SJCRH30 (cell line): ENCODE measurements around the gene MTA1. TPM values are rescaled to one million over a fixed set of nuclear protein-coding genes. Genes with fewer than 3 reads are reported as not detected.
A peak's percentile ranks its signal among the peaks of the same experiment; 100 is the strongest.

Experiments used
- DNase-seq, 2 experiments: peaks; one replicate each; pipeline ENCODE4 v3.0.0-alpha.2; 2015 to 2020
- H3K27ac ChIP-seq: fragments of 250-450 bp; sonication (Bioruptor Pico); 2 replicates; pipeline ENCODE4 v1.5.1; 2020; ENCODE audit warnings: mild to moderate bottlenecking, moderate library complexity
- H3K27me3 ChIP-seq: fragments of 250-450 bp; sonication (Bioruptor Pico); 2 replicates; pipeline ENCODE4 v1.5.1; 2020; ENCODE audit warnings: mild to moderate bottlenecking, moderate library complexity
- H3K36me3 ChIP-seq: fragments of 250-450 bp; sonication (Bioruptor Pico); 2 replicates; pipeline ENCODE4 v1.5.1; 2020; ENCODE audit warnings: mild to moderate bottlenecking, moderate library complexity
- H3K4me1 ChIP-seq: fragments of 250-450 bp; sonication (Bioruptor Pico); 2 replicates; pipeline ENCODE4 v1.5.1; 2020; ENCODE audit warnings: mild to moderate bottlenecking, moderate library complexity
- H3K4me3 ChIP-seq: fragments of 250-450 bp; sonication (Bioruptor Pico); 2 replicates; pipeline ENCODE4 v1.5.1; 2020; ENCODE audit warnings: mild to moderate bottlenecking, moderate library complexity
- H3K9me3 ChIP-seq: fragments of 250-450 bp; sonication (Bioruptor Pico); replicated peaks from 2 replicates; pipeline ENCODE4 v1.5.1; 2020; ENCODE audit warnings: mild to moderate bottlenecking, moderate library complexity
- total RNA-seq: library from RNA; depleted of rRNA; stranded (reverse); fragments of >200 nt; shearing (Covaris generic); gene quantifications from 2 replicates; pipeline ENCODE4 v1.2.3, GENCODE V29; 2014

MTA1 gene
- total RNA-seq, 1 experiment from 2014 or later: 117 TPM

DNA sequence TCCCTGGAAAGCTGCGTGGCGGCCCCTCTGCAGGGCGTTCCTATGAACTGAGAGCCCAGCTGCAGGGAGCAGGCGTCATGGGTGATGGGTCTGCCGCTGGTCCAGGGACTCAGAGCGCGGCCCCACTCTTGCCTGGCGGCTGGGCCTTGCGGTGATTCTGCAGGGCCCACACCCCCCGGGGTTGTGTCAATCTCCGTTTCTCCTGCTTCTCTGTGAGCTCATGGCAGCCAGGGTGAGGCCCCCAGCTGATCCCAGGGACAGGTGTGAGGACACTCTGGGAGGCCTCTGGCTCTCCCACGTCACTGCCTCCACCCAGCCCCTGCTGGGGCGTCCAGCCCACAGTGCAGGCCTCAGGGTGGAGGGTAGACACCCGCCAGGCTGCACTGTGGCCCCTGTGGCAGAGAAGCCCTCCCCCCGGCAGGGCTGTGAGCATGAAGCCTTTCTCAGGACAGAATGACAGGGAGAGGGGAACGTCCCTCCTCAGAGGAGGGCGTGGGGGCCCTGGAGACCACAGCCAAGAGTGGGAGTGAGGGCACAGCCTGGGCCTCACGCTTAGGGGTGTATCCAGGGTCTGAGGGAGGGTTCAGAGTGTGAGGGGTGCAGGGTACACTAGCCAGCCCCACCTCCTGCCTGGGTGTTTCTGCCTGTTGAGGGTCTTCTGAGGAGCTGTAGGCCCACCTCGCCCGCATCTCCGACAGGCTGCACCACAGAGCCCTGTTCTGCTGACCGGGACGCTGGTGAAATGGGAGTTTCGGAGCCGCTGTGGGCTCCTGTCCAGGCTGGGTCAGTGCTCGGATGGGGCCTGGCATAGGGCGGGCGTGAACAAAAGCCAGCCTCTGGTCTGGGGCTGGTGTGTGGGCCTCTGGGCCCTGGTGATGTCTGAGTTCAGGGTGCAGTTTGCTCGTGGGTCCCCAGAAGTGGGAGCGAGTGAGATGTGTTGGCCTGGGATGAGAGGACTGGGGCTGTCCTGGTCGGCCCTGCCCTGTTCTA is 28.3 kb downstream of the MTA1 start:
- Histone ChIP-seq H3K27ac (peak overlapping the region; percentile 28), H3K27me3 (no peaks in the 10 kb centered on the region), H3K4me3 (no peak overlapping the region), H3K4me1 (peaks cover 21% of the 10 kb centered on the region), H3K36me3 (peaks cover 36% of the 10 kb centered on the region), H3K9me3 (no peaks in the 10 kb centered on the region)
- peak; percentile 91 for DNase-seq

DNA sequence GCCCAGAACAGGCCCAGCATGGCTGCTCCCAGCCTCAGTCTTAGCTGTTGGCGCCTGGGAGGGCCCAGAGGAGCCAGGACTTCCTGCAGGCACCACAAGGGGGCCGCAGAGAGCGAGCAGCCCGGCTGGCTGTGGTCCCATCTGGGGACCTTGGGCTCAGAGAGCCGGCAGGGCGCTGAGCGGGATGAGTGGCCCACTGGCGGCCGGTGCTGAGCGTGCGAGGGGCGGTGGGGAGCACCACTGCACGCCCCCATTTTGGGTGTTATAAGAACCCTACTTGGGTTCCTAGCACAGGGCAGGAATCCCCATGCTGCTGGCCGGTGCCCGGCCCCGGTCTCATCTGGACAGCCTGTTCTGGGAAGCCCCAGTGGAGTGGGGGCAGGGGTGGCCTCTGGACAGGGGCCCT is 29.1 kb downstream of the MTA1 start:
- H3K36me3 ChIP-seq: peaks cover 32% of the 10 kb centered on the region
- H3K4me3 ChIP-seq: no peak overlapping the region
- H3K27me3 ChIP-seq: no peaks in the 10 kb centered on the region
- peak; percentile 43 to 61 for DNase-seq
- no peaks in the 10 kb centered on the region for H3K9me3 ChIP-seq
- peaks cover 21% of the 10 kb centered on the region for H3K4me1 ChIP-seq
- no peak overlapping the region for H3K27ac ChIP-seq

DNA sequence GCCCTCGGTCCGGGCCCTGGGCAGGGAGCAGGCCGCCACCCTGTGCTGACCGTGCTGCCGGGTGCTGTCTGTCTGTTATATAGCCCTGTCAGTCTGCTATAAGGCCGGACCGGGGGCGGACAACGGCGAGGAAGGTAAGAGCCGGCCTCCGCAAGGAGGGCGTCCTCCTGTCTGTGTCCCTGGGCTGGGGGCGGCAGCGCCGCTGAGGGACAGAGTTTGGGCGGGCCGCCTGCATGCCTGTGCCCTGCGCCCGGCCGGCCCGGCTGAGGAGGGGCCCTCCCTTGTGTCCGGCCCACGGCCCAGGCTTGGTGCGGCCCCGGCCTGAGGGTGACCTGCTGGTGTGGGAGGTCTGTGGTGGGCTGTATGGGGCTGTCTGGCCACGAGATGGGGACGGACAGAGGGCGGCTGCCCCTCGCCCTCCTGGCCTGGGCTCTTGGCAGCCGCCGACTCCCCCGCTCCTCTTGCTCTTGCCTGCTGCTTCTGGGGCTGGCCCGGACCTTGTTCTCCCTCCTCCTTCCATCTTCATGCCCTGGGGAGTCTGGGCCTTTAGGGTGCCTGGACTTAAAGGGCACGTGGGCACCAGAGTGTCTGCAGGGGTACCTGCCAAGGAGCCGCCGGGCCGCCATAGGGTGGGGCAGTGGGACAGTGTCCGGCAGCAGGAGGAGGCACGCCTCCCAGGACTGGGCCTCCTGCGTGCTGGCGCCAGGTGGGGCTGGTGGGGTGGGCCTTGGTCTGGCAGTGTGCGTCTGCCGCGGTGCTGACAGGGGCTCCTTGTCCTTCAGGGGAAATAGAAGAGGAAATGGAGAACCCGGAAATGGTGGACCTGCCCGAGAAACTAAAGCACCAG is 29.9 kb downstream of the MTA1 start:
- Histone ChIP-seq H3K4me1 (peaks cover 21% of the 10 kb centered on the region), H3K4me3 (no peak overlapping the region)

DNA sequence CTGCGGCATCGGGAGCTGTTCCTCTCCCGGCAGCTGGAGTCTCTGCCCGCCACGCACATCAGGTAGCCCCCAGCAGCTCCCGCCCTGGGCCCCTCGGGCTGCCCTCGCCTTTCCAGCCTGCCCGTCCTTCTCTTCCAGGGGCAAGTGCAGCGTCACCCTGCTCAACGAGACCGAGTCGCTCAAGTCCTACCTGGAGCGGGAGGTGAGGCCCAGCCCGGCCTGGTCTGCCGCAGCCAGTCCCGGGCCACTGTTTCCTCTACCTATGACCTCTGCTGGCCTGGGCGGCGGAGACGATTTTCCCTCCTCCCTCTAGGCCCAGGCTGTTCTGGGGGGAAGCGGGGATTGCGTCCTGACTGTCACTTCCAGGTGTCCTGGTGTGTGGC is 30.5 kb downstream of the MTA1 start:
- peaks cover 42% of the 10 kb centered on the region for H3K36me3 ChIP-seq
- H3K9me3 ChIP-seq: no peaks in the 10 kb centered on the region
- H3K27me3 ChIP-seq: no peaks in the 10 kb centered on the region
- no peak overlapping the region for H3K27ac ChIP-seq
- peaks cover 21% of the 10 kb centered on the region for H3K4me1 ChIP-seq
- H3K4me3 ChIP-seq: no peak overlapping the region
- DNase-seq: no peak

More for the DNA sequence above, 29.9 kb downstream of the MTA1 start:
- no peak for DNase-seq
- no peaks in the 10 kb centered on the region for H3K27me3 ChIP-seq
- H3K27ac ChIP-seq: no peak overlapping the region
- H3K36me3 ChIP-seq: peaks cover 36% of the 10 kb centered on the region
- no peaks in the 10 kb centered on the region for H3K9me3 ChIP-seq

DNA sequence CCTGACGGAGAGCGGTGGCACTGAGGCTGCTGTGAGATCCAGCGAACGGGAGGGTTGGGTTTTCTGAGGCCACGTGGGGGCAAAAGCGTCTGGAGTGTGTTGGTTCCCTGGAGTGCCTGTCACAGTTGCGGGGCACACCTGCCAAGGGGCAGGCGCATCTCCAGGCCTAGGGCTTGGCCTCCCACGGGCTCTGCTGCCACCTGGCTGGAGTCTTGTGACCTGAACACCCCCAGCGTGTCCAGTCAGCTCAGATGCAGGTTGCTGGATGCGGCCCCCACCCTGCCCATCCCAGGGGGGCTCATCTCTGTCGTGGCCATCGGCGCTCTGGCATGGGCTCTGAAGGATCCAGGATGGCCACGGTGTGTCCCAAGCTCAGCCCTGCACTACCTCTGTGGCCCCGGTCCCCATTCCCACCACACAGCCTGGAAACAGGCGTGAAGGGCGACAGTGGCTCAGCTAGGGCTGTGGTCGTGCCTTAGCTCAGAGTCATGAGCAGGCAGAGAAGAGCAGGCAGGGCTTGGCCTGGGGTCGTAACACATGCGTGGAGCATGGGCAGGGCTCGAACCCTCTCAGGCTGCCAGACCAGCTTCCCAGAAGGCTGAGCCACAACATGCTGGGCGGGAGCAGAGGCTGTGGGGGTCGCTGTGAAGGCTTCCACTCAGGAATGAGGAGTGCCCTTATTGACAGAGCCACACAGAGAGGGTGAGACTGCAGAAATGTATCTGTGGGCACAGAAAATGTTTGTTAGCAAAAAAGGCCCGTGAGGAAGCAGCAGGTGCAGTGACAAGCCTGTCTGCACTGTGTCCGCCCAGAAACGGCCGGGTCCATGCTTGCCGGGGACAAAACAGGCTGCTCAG is 31.5 kb downstream of the MTA1 start:
- Histone ChIP-seq H3K9me3 (no peaks in the 10 kb centered on the region), H3K4me3 (no peak overlapping the region), H3K27ac (no peak overlapping the region), H3K36me3 (peaks cover 49% of the 10 kb centered on the region), H3K4me1 (peaks cover 21% of the 10 kb centered on the region), H3K27me3 (no peaks in the 10 kb centered on the region)
- no peak for DNase-seq

DNA sequence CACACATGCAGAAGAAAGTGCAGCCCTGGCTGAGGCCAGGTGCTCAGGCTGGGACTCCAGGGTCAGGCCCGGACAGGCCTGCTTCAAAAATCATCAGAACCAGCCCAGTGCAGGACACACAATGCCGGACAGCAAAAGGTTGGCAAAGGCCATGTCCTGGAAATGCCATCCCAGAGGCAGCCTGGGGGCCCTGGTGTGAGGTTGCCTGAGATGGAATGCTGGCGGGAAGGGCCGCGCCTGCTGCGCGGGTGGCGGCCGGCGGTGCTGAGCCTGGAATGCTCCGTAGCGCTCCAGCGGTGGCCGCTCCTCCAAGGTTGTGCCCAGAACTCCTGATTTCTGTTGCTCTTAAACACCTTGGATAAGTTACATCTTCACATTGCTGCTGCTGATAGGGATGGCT is 33.3 kb downstream of the MTA1 start:
- Histone ChIP-seq H3K4me1 (peaks cover 9% of the 10 kb centered on the region), H3K27ac (no peak overlapping the region), H3K27me3 (no peaks in the 10 kb centered on the region), H3K9me3 (no peaks in the 10 kb centered on the region), H3K4me3 (no peak overlapping the region), H3K36me3 (peaks cover 64% of the 10 kb centered on the region)
- no peak for DNase-seq

DNA sequence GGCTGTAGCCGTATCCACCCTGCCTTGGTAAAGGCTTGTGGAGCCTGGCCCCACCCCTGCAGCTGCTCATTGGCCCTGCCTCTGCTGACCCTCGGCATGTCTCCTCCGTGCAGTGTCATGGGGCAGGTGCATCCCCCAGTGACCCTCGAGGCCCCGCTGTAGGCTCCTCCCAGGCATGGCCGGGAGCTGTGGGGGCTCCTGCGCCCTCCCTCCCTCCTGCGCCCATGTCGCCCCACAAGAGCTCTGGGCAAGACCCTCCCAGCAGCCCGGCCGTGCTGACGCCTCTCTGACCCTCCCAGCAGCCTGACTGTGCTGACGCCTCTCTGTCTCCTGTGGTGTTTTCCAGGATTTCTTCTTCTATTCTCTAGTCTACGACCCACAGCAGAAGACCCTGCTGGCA is 34.2 kb downstream of the MTA1 start:
- Histone ChIP-seq H3K27me3 (no peaks in the 10 kb centered on the region), H3K36me3 (peaks cover 69% of the 10 kb centered on the region), H3K4me1 (peaks cover 3% of the 10 kb centered on the region; the same call in 1 of the 2 replicates), H3K9me3 (no peaks in the 10 kb centered on the region), H3K27ac (no peak overlapping the region), H3K4me3 (no peak overlapping the region)
- DNase-seq: no peak

DNA sequence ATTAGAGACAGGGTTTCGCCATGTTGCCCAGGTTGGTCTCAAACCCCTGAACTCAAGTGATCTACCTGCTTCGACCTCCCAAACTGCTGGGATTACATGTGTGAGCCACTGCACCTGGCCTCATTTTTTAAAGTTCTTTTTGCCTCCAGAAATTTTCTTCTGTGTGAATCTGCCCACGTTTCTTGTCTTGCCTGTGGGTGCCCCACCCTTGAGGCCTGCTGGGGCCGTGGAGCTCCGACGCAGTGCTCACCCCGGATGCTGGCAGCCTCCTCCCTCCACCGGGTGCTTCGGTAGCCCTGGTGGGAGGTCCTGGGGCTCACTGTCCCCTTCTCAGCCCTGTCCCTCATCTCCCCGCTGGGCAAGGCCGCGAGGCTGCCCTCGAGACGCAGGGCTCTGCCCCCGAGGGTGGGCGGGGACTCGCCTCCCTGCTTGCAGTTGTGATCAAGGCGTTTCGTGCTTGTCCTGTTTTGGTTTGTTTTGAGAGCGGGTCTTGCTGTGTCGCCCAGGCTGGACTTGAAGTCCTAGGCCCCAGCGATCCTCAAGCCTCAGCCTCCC is 35.5 kb downstream of the MTA1 start:
- Histone ChIP-seq H3K36me3 (peaks cover 58% of the 10 kb centered on the region), H3K4me1 (peaks cover 3% of the 10 kb centered on the region; the same call in 1 of the 2 replicates), H3K4me3 (no peak overlapping the region), H3K27me3 (no peaks in the 10 kb centered on the region), H3K27ac (no peak overlapping the region), H3K9me3 (no peaks in the 10 kb centered on the region)
- DNase-seq: no peak

DNA sequence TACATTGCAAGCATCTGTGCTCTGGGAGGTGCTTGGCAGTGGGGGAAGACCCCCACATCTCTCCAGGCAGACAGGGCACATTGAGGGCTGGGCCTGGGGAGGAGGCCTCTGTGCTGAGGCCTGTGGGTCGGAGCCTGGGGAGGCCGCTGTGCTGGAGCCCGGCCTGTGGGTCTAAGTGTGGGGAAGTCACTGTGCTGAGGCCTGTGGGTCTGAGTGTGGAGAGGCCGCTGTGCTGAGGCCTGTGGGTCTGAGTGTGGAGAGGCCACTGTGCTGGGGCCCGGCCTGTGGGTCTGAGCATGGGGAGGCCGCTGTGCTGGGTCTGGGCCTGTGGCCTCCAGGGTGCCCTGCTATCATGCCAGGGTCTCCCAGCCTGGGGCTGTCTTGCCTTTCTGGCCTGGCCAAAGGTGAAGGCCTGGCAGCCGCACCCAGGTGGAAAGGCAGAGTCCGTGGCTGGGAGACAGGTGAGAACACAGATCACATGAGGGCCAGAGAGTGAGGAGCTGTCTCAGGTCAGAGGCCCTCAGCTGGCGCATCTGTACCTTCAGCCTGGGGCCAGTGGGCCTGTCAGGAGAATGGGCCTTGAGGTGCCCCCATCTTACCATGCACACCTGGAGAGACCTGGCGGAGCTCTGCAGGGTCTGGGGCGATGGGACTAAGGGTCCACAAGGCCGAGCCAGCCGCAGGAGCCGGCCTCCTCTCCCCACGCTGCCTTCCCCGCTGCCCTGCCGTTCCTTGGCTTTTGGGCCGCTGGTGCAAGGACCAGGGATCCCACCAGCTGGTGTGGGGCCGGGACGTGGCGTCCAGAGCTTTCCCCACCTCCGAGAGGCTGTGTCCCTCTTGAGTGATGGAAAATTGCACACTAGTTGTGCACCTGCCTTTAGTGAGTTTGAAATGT is 36.4 kb downstream of the MTA1 start:
- no peak overlapping the region for H3K4me3 ChIP-seq
- no peaks in the 10 kb centered on the region for H3K27me3 ChIP-seq
- H3K9me3 ChIP-seq: no peaks in the 10 kb centered on the region
- H3K27ac ChIP-seq: no peak overlapping the region
- no peak for DNase-seq
- H3K4me1 ChIP-seq: peaks cover 3% of the 10 kb centered on the region; the same call in 1 of the 2 replicates
- H3K36me3 ChIP-seq: peaks cover 61% of the 10 kb centered on the region

DNA sequence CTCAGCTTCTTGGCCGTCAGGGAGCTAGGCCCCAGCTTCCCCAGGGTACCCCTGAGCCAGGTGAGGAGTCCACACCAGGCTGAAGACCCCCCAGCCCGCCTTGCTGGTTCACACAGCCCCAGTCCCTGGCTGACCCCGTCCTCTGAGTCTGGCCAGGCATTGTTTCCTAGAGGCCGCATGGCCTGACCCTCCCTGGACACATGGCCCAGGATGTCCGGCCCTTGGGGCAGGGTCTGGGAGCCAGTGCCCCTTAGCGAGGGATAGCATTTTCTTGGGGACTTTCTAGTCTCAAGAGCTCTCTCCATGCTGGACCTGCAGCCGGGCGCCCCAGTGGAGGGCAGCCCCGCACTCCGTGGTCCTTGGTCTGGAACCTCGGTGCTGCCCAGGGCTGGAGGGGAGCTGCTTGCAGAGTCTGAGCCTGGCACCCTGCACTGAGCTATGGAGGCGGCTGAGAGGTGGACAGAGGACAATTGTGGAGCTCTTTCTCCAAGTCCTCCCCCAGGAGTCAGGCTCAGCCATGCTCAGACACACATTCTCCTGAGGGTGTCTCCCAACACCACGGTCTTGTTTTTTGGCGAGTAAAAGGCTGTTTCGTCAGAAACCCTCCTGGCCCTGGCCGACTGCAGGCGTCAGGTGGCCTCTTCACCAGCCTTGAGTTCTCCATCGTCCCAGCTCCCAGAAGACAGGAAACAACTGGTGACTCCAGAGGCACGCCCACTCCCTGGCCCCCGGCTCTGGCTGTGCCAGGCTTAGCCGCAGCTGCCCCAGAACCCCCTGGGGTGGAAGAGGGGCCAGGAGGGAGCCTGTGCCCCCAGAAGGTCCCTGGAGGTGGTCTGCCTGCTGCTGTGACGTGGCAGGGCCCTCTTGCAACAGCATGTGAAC is 37.4 kb downstream of the MTA1 start:
- Histone ChIP-seq H3K4me3 (no peak overlapping the region), H3K36me3 (peaks cover 61% of the 10 kb centered on the region), H3K27ac (no peak overlapping the region), H3K9me3 (no peaks in the 10 kb centered on the region), H3K4me1 (peaks cover 3% of the 10 kb centered on the region; the same call in 1 of the 2 replicates), H3K27me3 (no peaks in the 10 kb centered on the region)
- peak in 1 of 2 experiments; percentile 43 for DNase-seq

DNA sequence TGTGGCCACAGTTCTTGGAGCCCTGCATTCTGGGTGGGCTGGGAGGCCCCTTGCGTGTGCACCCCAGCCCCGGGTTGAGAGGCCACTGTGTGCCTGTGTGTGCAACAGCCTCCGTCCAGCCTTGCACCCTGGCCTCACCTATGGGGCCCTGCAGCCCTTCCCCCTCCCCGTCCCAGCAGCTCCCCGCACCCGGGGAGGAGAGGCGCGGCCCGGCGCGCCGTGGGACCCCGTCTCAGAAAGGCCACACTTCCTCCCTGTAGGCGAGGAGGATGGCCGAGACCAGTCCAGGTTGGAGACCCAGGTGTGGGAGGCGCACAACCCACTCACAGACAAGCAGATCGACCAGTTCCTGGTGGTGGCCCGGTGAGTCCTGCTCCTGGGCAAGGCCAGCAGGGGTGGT is 38.4 kb downstream of the MTA1 start:
- H3K36me3 ChIP-seq: peaks cover 64% of the 10 kb centered on the region

DNA sequence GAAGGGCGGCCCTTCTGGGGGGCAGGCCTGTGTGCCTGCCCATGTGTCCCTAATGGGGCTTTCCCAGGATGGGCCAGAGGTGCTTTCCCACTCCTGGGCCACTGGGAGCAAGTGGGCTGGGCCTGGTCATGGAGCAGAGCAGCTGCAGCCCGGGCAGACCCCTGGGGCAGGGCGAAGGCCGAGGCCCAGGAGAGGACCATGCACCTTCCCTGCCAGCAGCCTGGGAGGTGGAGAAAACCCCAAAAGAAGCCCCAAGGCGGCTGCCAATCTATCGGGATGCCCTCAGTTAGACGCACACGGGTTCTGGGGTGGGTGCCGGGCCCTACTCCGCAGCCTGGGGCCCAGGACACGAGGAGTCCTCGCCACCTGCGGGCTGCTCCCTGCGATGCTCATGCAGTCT is 38.9 kb downstream of the MTA1 start:
- Histone ChIP-seq H3K9me3 (no peaks in the 10 kb centered on the region), H3K4me1 (peaks cover 3% of the 10 kb centered on the region; the same call in 1 of the 2 replicates), H3K27ac (no peak overlapping the region), H3K36me3 (peaks cover 69% of the 10 kb centered on the region), H3K27me3 (no peaks in the 10 kb centered on the region), H3K4me3 (no peak overlapping the region)
- no peak for DNase-seq

More for the DNA sequence above, 38.4 kb downstream of the MTA1 start:
- Histone ChIP-seq H3K4me3 (no peak overlapping the region), H3K27ac (no peak overlapping the region), H3K4me1 (peaks cover 3% of the 10 kb centered on the region; the same call in 1 of the 2 replicates), H3K9me3 (no peaks in the 10 kb centered on the region), H3K27me3 (no peaks in the 10 kb centered on the region)
- DNase-seq: no peak
